HG03575 (cell line): ENCODE measurements around the gene ALKAL2.

Experiments used
- ATAC-seq: cut with Tn5 transposase; IDR thresholded peaks from one replicate; pipeline ENCODE4 v1.9.1; 2021; ENCODE audit not compliant: unreplicated experiment, insufficient number of reproducible peaks, low FRiP score; ENCODE audit errors: extremely low read depth

The ALKAL2 gene

DNA sequence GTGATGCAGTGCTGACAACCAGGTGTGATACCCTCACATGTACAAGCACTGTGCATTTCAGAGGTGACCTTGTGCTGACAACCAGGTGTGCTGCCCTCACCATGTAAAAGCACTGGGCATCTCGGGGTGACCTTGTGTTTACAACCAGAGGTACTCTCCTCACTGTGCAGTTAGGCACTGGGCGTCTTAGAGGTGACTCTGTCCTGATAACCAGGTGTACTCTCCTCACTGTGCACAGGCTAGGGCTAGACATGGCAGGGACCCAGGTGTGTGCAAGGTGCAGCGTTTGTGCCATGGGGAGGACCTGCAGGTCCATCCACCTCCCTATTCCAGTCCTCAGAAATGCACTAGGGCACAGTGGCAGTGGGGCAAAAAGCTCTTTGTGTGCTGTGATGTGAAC lies 8.5 kb upstream of the ALKAL2 start:
- ATAC-seq = no peak

GRCh38 chr2:295090-295489 lies 7.2 kb upstream of the ALKAL2 start:
- no peak for ATAC-seq

- no peak for ATAC-seq
Measured at GRCh38 chr2:290090-290722, 2.3 kb upstream of the ALKAL2 start.

- ATAC-seq = no peak
Measured at GRCh38 chr2:289362-290089, 1.6 kb upstream of the ALKAL2 start.

DNA sequence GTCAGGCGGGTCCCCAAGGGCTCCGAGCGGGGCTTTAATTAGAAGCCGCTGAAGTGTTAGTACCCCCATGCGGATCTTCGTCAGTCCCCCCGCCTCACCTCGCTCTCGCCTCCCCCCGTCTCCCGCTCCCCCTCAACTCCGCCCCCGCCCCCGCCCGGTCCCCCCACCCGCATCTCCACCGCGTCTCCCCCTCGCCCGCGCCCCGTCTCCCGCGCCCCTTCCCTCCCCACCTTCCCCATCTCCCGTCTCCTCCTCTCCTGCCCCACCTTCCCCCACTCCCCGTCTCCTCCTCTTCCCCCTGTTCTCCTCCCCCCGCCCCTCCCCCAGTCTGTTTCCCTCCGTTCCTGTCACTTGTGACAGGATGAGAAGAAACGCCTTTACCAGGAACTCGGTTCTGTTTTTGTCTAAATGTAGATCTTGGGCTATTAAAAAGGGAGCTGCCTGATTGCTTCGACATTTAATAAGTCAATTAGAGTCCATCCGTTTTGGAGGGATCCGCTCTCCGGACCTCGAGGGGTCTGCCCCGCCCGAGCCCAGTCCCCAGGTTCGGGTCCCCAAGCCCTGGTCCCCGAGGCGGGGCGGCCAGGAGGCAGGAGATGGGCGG lies 969 bp upstream of the ALKAL2 start:
- no peak for ATAC-seq

GRCh38 chr2:287471-287885 lies 413 bp downstream of the ALKAL2 start:
- no peak for ATAC-seq

DNA sequence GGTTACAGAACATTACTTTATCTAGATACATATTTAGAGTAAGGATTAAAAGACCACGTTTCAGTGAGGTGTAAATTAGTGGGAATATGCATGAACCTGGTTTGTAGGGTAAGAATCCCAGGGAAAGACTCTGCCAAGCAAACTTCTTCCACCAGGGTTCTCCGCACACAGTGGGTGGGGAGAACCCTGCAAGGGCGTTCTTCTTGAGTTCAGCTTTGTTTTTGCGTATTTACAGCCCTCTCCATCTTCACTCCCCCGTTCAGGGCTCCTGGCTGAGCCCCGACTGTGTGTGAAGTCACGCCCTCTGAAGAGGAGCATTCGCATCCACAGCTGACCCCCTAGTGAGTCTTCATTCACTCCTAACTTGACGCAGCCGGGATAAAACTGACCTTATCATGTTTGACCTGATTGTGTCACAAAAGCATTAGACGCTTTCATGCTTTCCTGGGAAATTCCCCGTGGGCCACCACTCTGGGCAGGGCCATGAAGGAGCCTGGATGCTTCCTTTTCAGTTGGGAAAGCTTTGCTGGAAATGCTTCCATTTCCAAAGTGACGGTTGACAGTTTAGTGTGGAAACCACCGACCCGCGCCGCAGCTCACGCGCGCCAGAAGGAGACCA lies 1.0 kb downstream of the ALKAL2 start:
- ATAC-seq = no peak

GRCh38 chr2:286035-286434 lies 1.9 kb downstream of the ALKAL2 start:
- ATAC-seq = no peak

DNA sequence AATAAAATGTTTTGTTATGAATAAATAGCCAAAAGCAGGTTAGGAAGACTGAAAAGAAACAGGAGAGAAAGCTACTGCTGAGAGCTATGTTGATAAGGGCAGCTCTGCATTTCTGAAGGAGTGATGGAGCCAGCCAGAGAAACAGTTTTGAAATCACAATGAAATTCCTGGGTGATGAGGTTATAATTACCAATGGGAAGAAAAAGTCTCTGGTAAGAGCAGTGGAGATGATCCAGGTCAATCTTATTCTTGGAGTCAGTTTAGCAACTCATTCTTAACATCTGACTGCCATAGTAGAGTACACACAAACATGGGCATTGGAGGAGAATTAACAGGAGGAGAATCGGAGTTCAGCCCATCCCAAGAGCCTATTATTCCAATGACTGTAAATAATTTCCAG lies 2.4 kb downstream of the ALKAL2 start:
- no peak for ATAC-seq

DNA sequence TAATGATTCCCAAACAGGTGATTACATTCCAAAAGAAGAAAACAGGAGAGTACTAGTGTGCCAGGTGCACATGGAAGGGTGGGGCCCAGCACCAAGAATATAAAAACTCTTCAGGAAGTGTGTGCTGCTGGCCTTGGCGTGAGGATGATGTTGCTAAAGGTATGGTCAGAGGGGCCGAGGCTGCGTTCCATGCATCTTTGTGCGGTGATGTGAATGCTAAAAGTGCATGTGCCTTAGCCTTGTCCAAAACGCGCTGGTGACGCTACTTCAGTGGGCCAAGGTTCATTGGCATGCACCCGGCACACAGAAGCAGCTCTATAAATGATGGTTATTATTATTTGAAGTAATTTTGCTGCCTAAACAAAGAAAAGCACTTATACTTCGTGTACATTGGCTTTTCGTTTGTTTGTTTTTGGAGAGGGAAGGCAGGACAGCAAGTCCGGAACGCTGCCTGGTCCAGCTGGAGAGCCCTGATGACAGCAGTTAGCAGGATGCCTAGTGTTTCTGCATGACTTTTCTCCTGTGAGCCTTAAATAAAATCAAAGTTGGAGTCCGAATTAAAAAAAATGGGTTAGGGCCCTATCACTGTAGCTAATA lies 2.9 kb downstream of the ALKAL2 start:
- ATAC-seq = no peak

GRCh38 chr2:283996-284794 lies 3.7 kb downstream of the ALKAL2 start:
- no peak for ATAC-seq

- no peak for ATAC-seq
Measured at GRCh38 chr2:282371-283263, 5.3 kb downstream of the ALKAL2 start.

GRCh38 chr2:281381-281780 lies 6.5 kb downstream of the ALKAL2 start:
- ATAC-seq = no peak

GRCh38 chr2:280650-281110 lies 7.2 kb downstream of the ALKAL2 start:
- no peak for ATAC-seq

- no peak for ATAC-seq
Measured at GRCh38 chr2:279956-280649, 7.8 kb downstream of the ALKAL2 start.

- no peak for ATAC-seq
Measured at GRCh38 chr2:279366-279765, 8.5 kb downstream of the ALKAL2 start.

DNA sequence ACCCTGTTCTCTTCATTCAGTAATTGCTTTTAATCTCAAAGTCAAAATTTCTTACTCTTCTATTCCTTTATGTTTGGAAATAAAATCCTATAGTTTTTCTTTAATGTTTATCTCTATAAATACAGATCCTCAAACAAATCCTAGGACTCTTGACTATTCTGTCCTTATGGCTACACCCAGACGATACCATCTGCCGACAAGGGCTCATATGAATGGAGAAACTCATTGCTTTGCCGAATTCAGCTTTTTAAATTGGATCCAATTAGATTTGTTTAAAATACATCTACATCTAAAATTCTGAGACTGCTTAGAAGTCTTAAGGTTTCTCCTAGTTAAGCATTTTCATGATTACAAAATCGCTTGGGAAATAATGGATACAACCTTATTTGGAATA lies 9.0 kb downstream of the ALKAL2 start:
- no peak for ATAC-seq
